ENCODE data around the gene PACSIN1.

The PACSIN1 gene

GRCh38 chr6:34581561-34581920 lies 115.7 kb downstream of the PACSIN1 start:
- DNase-seq (ENCODE audit: low spot score): no peak

- DNase-seq (ENCODE audit: low spot score): no peak
These were observed 117.6 kb downstream of the PACSIN1 start for GRCh38 chr6:34583461-34583860.

GRCh38 chr6:34583861-34584604 lies 118.2 kb downstream of the PACSIN1 start:
- DNase-seq (ENCODE audit: low spot score): no peak

GRCh38 chr6:34584694-34585093 lies 118.8 kb downstream of the PACSIN1 start:
- no peak for DNase-seq (ENCODE audit: low spot score)

All from AG08396 (cell line).